NCI-H446 treated with DMSO at 0.1 percent for 48 hours (cell line): Measurements from ENCODE around the gene P2RX3.

Source experiments
- DNase-seq: peaks from one replicate; lab custom pipeline; 2025; lab: John Stamatoyannopoulos, UW

Gene P2RX3

GRCh38 chr11:57309106-57310059, 28.8 kb upstream of the P2RX3 start:
- DNase-seq: no peak

DNA sequence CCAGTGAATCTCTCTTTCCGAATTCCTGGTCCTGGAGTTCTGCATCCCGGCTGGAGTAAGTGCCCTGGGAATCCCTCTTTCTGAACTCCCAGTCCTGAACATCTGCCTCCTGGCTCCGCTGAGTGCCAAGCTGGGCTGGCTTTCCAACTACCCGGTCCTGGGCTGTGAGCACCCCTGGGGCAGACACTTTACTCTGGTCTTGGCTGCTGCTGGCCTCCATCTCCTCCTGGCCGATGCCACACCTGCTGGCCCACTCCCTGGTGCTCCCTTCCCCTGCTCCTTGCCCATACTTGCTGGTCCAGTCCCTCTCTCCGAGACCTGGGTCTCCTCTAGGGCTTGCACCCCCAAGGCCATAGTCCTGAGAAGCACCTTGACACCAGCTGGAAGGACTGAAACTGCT, 28.1 kb upstream of the P2RX3 start:
- DNase-seq: no peak

DNA sequence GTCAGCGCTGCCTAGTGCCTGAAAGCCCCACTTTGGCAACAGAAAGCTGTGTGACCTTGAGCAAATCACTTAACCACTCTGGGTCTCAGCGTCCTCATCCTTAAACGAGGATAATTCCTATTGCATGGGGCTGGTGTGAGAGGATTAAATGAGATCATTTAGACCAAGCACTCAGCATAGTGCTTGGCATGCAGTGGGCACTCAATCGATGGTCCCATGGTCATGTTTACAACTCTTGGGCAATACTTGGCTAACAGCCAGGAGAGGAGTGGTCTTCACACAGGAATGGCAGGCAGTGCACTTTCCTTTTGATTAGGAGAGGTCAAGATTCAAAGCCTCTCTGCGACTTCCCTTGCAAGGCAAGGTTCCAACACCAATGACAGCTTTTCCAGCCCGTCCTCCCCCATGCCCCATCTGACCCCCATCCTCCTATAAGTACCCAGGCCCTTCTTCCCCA, 27.5 kb upstream of the P2RX3 start:
- no peak for DNase-seq

GRCh38 chr11:57311109-57311936, 26.8 kb upstream of the P2RX3 start:
- DNase-seq: peak; percentile 87

- DNase-seq: no peak
Measured at GRCh38 chr11:57312511-57313021, 25.6 kb upstream of the P2RX3 start.

- no peak for DNase-seq
Measured at GRCh38 chr11:57313071-57313787, 24.9 kb upstream of the P2RX3 start.

DNA sequence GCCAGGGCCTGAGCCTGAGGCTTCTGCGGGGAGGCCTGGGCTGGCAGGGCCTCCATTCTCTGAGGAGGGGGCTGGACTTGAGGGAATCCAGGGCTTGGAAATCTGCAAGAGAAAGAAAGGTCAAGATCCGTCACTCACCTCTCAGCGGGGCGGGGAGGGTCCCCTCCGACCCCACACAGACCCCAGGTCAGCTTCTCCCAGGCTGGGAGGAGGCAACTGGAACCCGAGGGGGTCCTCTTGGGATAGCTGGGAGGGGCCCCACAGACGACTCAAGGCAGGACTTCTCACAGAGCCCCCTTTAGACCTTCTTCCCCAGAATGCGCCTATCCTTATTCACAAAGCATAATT, 24.4 kb upstream of the P2RX3 start:
- no peak for DNase-seq

DNA sequence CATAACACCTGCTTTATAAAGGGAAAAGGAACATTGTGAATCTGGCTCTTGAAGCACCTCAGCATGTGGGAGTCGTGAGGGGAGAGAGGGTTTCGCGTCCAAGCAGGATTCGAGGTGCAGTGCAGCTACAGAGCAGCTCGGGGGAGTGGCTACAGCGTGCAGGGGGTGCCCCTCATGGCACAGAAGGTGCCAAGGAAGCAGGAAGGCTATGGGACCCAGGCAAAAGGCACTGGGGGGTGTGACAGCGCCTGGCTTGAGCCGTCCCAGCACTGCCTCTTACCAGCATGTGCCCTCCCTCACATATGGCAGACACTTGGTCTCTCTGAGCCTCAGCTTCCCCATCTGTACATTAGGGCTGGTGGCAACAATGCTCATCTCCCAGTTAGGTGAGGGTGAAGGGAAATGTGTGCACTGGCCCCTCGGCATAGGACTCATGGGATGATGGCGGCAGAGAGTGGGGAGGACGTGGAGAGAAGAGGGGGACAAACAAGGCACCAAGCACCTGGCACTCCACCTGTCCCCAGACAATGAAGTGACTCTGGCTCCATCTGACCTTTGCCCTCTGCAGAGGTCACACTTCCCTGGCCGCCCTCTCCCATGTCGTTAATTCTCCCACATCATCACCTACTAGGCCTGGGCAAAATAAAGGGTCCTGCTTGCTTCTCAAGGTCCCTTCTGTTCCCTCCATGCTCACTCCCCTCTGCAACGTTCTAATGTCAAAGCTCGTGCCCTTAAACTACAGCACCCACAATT, 23.8 kb upstream of the P2RX3 start:
- DNase-seq: no peak

- no peak for DNase-seq
Measured at GRCh38 chr11:57315491-57315890, 22.7 kb upstream of the P2RX3 start.

- DNase-seq: no peak
Measured at GRCh38 chr11:57316017-57316416, 22.1 kb upstream of the P2RX3 start.

DNA sequence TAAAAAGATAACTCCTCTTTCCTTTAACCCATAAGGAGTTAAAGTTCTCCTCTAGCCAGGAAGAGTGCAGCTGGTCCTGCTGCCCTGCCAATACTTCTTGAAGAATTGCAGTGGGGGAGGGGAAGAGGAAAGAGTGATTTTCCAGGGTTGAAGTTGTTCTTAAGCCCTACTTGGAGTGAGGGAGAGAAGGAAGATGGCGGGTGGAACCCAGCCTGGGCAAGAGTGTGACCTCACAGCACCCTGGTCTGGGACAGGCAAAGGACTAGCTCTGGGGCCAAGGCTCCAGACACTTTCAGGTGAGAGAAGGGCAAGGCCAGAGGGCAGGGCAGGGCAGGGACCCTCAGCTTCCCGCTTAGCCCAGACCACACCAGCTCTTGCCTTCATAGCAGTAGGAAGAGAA, 20.0 kb upstream of the P2RX3 start:
- DNase-seq: no peak

DNA sequence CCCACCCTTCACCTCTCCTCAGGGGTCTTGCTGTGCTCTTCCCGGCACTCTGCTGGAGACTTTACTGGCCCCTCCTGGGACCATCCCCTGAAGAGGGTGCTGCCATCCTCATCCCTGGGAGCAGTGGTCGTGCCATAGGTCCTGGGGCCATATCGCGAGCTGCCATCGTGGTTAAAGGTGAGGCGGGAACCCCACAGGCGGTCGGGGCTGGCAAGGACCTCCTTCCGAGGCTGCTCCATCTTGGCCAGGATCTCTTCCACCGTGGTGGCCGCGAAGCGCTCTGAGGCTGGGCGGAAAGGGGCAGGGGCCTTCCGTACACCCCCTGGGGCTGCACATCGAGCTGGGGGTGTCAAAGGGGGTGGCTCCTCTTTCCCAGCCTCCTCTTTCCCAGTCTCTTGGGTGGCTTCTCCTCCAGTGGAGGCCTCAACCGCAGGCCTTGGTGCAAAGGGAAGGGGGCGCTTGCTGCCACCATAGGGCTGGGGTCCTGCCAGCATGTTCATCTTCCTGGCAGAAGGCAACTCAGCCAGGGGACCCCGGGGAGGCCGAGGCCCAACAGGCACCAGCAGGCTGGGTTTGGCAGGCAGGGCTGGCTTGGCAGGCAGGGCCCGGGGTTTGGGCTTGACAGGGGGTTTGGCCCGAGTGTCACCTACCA, 18.0 kb upstream of the P2RX3 start:
- DNase-seq: no peak

- DNase-seq: no peak
Measured at GRCh38 chr11:57320719-57321387, 17.3 kb upstream of the P2RX3 start.

GRCh38 chr11:57321388-57322255, 16.5 kb upstream of the P2RX3 start:
- DNase-seq: no peak

DNA sequence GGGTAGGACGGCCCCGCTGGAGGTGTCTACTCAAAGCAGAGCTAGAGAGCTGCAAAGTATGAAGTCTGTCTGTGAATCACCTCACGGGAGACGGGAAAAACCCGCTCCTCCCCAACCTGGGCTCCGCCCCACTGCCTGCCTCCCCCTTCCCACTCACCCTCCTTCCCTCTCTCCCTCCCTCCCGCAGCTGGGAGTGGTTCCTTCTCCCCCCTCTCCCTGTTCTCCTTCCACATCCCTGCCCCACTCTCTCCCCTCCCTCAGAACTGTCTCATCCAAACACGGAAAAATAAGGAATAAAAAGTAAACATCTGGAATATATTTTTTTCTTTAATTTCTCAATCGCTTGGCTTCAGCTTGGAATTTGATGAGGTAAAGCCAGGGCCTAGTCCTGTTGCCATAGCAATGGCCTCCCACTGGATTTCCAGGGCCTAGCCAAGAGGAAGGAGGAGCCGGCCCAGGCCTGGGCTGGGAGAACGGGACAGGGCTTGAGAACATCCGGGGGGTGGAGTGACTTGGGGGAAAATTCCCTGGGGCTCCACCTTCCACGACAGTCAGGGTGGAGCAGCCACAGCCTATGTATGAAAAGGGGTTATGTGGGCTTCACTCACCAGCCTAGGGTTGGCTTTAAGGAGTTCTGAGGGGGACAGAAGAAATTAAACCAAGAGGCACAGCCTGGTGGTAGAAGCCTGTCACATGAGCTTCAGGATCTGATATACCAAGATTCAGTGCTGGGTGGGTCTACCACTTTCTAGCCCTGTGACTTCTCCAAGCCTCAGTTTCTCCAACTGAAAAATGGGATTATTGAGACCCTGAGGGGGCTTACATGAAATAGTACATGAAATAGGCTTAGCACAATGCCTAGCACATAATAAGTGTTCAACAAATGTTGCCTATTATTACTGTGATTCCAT, 15.6 kb upstream of the P2RX3 start:
- DNase-seq: peak; percentile 76

DNA sequence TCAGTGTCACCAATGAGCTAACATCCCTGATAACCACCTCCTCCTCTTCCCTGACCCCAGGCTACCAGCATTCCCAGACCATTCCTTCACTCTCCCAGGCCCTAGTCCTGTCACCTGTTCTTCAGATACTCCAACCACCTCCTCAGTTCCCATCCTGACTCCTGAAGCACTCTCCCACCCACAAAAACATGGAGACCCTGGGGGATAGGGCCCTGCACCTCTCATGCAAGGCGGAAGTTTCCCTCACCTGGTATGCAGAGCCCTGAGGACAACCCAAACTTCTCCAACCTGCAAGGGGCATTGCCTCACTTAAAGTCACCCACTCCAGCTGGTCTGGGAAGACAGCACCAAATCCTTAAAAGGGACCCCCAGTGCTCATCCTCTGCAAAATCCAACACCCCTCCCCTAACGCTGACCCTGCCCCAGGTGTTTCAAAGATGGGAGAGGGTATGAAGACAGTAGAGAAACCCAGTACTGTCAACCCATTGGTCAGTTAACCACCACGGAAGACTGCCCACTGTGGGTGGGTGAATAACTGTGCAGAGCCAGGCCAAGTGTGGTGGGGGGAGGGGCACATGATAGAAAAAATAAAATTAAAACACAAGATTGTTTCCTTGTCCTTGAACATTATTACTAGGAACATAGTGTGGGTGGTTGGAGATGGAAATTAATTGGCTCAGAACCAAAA, 14.8 kb upstream of the P2RX3 start:
- DNase-seq: no peak

DNA sequence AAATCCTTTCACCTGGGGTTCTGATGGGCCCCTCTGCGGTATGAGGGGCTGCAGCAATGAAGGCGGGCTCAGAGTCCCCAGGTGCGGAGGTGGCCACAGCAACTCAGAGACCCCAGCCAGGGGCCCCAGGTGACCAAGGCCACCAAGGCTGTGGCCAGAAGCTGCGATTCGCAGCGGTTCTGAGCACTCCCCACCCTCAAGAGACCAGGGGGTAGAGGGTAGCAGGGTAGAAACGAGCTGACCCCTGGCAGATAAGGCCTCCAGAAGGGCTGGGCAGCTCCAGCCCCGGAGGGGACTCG, 14.3 kb upstream of the P2RX3 start:
- DNase-seq: no peak
